CD4-positive, alpha-beta T cell (primary cell): Measurements from ENCODE around the gene MYO1C. TPM values are rescaled to one million over a fixed set of nuclear protein-coding genes. Genes with fewer than 3 reads are reported as not detected.

Source experiments
- ATAC-seq: fragments of 200-7000 bp; cut with Tn5 transposase; one replicate; pipeline ENCODE4 v1.10.0; 2022; ENCODE audit warnings: mild to moderate bottlenecking; ENCODE audit not compliant: poor library complexity
- CTCF ChIA-PET: fragments of 350-600 bp; sonication (Branson Sonifier 250); formaldehyde crosslinking; loops from one replicate; lab custom pipeline; 2021; ENCODE audit warnings: antibody characterized with exemption, inconsistent platforms; lab: Charles Lee
- POLR2A ChIA-PET: fragments of 350-600 bp; sonication (Branson Sonifier 250); formaldehyde crosslinking; loops from one replicate; lab custom pipeline; 2021; ENCODE audit warnings: antibody characterized with exemption, inconsistent platforms; lab: Charles Lee
- DNase-seq, 14 experiments: peaks; one replicate each; pipeline ENCODE4 v3.0.0-alpha.2; 2013 to 2020; ENCODE audit warnings: mixed read lengths in 2 of 14
- H3K27ac ChIP-seq, 2 donors: one replicate each; pipeline versions ENCODE4 v1.5.1 to v1.7.0; 2013; ENCODE audit warnings: low read length in 2 of 2, low read depth in 1 of 2, mild to moderate bottlenecking in 1 of 2
- H3K27me3 ChIP-seq, 2 experiments: 1 replicate in 1 of 2; 2 replicates in 1 of 2; pipeline versions ENCODE4 v1.6.1 to v1.7.0; 2013; ENCODE audit warnings: low read length in 2 of 2, control low read depth in 1 of 2, mild to moderate bottlenecking in 1 of 2, moderate library complexity in 1 of 2; ENCODE audit not compliant: insufficient read depth in 2 of 2, control insufficient read depth in 1 of 2
- H3K36me3 ChIP-seq: one replicate; pipeline ENCODE4 v1.6.1; 2013; ENCODE audit warnings: low read length, control low read depth; ENCODE audit not compliant: insufficient read depth
- H3K4me1 ChIP-seq: one replicate; pipeline ENCODE4 v1.6.1; 2013; ENCODE audit warnings: low read length, control low read depth; ENCODE audit not compliant: insufficient read depth
- H3K4me3 ChIP-seq: one replicate; pipeline ENCODE4 v1.5.1; 2013; ENCODE audit warnings: mild to moderate bottlenecking, low read length, moderate library complexity
- H3K9me3 ChIP-seq, 2 experiments: 1 replicate in 1 of 2; 2 replicates in 1 of 2; pipeline versions ENCODE4 v1.6.1 to v1.7.0; 2013; ENCODE audit warnings: low read length in 2 of 2, mild to moderate bottlenecking in 2 of 2, control low read depth in 1 of 2, moderate library complexity in 1 of 2; ENCODE audit not compliant: control insufficient read depth in 1 of 2, insufficient read depth in 1 of 2
- H3K27ac Mint-ChIP-seq: one replicate; pipeline ENCODE4 v1.8.0; 2020; ENCODE audit warnings: mixed read lengths
- H3K27me3 Mint-ChIP-seq: one replicate; pipeline ENCODE4 v1.8.0; 2021; ENCODE audit warnings: mixed read lengths
- H3K36me3 Mint-ChIP-seq: one replicate; pipeline ENCODE4 v1.8.0; 2021; ENCODE audit warnings: low read depth, mixed read lengths
- H3K4me1 Mint-ChIP-seq: one replicate; pipeline ENCODE4 v1.8.0; 2021; ENCODE audit warnings: low read depth, mixed read lengths
- H3K4me3 Mint-ChIP-seq: one replicate; pipeline ENCODE4 v1.8.0; 2020; ENCODE audit warnings: mild to moderate bottlenecking, mixed read lengths
- H3K9me3 Mint-ChIP-seq: one replicate; pipeline ENCODE4 v1.8.0; 2020; ENCODE audit warnings: mixed read lengths
- CTCF ChIP-seq: fragments of 200-600 bp; IDR thresholded peaks from one replicate; pipeline ENCODE4 v1.8.0; 2022; ENCODE audit warnings: antibody characterized with exemption, mild to moderate bottlenecking
- intact Hi-C, 2 experiments: fragments of 100-400 bp; cut with DNase I in 1 of 2; cut with micrococcal nuclease in 1 of 2; formaldehyde crosslinking; loops; one replicate each; pipeline versions ENCODE4 v1.15.1 to v1.9.0; 2023 to 2025; cut with DNase I, micrococcal nuclease
- total RNA-seq, 174 experiments: library from RNA in 2 of 174; stranded (reverse) in 2 of 174; gene quantifications; one replicate each; pipeline ENCODE4 v1.2.3 and lab custom pipeline; 2021 to 2026

The MYO1C gene
- total RNA-seq, 2 experiments from 2014 or later = 21.0 to 24.7 TPM

- Mint-ChIP-seq H3K4me1 (peaks cover 15% of the 10 kb centered on the region), H3K27ac (no peak overlapping the region), H3K9me3 (no peaks in the 10 kb centered on the region), H3K27me3 (no peaks in the 10 kb centered on the region), H3K4me3 (no peak overlapping the region), H3K36me3 (peaks cover 54% of the 10 kb centered on the region)
- intact Hi-C loops = no loop called here
- DNase-seq = no peak
- ATAC-seq = no peak
- Histone ChIP-seq H3K4me1 (peaks cover 17% of the 10 kb centered on the region), H3K27ac (no peak overlapping the region), H3K36me3 (peaks cover 45% of the 10 kb centered on the region), H3K27me3 (no peaks in the 10 kb centered on the region), H3K4me3 (no peak overlapping the region), H3K9me3 (no peaks in the 10 kb centered on the region)
- no peak for TF ChIP-seq CTCF
- CTCF ChIA-PET = no interaction called here
- POLR2A ChIA-PET = interaction anchor here (1.2 kb wide), 1 partner anchor 20 kb away, joined by 3 read pairs; the partner anchor contains the start of gene INPP5K
Observed at GRCh38 chr17:1496869-1497268, 4.4 kb upstream of the MYO1C start.

GRCh38 chr17:1495265-1495989 lies 2.9 kb upstream of the MYO1C start:
- no peaks in the 10 kb centered on the region for H3K27me3 ChIP-seq
- no peak for TF ChIP-seq CTCF
- CTCF ChIA-PET = interaction anchor here (1.3 kb wide), 1 partner anchor 130 kb away, joined by 4 read pairs; no protein-coding TSS in a partner anchor
- POLR2A ChIA-PET = interaction anchor here (1.2 kb wide), 1 partner anchor 21 kb away, joined by 4 read pairs; the partner anchor contains the start of gene INPP5K
- H3K36me3 ChIP-seq = peaks cover 45% of the 10 kb centered on the region
- H3K4me1 ChIP-seq = peaks cover 26% of the 10 kb centered on the region
- ATAC-seq (no peak), DNase-seq (no peak)
- H3K36me3 Mint-ChIP-seq = peaks cover 54% of the 10 kb centered on the region
- H3K4me3 ChIP-seq = no peak overlapping the region
- intact Hi-C loops = no loop called here
- H3K27ac Mint-ChIP-seq = peak overlapping the region; percentile 33
- no peak overlapping the region for H3K27ac ChIP-seq
- H3K27me3 Mint-ChIP-seq = no peaks in the 10 kb centered on the region
- H3K9me3 Mint-ChIP-seq = no peaks in the 10 kb centered on the region
- H3K4me1 Mint-ChIP-seq = peaks cover 22% of the 10 kb centered on the region
- H3K9me3 ChIP-seq = no peaks in the 10 kb centered on the region
- no peak overlapping the region for H3K4me3 Mint-ChIP-seq

GRCh38 chr17:1494736-1495253 lies 2.3 kb upstream of the MYO1C start:
- Histone ChIP-seq H3K27me3 (no peaks in the 10 kb centered on the region), H3K27ac (no peak overlapping the region), H3K4me1 (peaks cover 32% of the 10 kb centered on the region), H3K4me3 (no peak overlapping the region), H3K9me3 (no peaks in the 10 kb centered on the region), H3K36me3 (peaks cover 42% of the 10 kb centered on the region)
- no peaks in the 10 kb centered on the region for H3K27me3 Mint-ChIP-seq
- H3K9me3 Mint-ChIP-seq = no peaks in the 10 kb centered on the region
- no peak overlapping the region for H3K4me3 Mint-ChIP-seq
- DNase-seq (no peak), ATAC-seq (no peak)
- peaks cover 25% of the 10 kb centered on the region for H3K4me1 Mint-ChIP-seq
- peaks cover 53% of the 10 kb centered on the region for H3K36me3 Mint-ChIP-seq
- H3K27ac Mint-ChIP-seq = peak overlapping the region; percentile 33
- TF ChIP-seq CTCF = no peak
- ChIA-PET POLR2A (interaction anchor here (1.2 kb wide), 1 partner anchor 22 kb away, joined by 4 read pairs; the partner anchor contains the start of gene INPP5K), CTCF (interaction anchor here (1.3 kb wide), 1 partner anchor 129 kb away, joined by 4 read pairs; no protein-coding TSS in a partner anchor)
- intact Hi-C loops = loop anchor here in 1 of 2 experiments (5.0 kb wide), 1 partner anchor 37 kb away; the partner anchor contains the start of gene CRK
